Keratinocyte (primary cell): Measurements from ENCODE around the gene TRMT61B. TPM values are rescaled to one million over a fixed set of nuclear protein-coding genes. Genes with fewer than 3 reads are reported as not detected.

Experiments
- DNase-seq: peaks from one replicate; pipeline ENCODE4 v3.0.0-alpha.2; 2011; ENCODE audit warnings: low read depth, missing footprints, low spot score
- FAIRE-seq: peaks from 2 replicates; lab custom pipeline; 2011; peaks lifted over from hg19 to GRCh38; lab: Jason Lieb, UNC
- H2AFZ ChIP-seq: 2 replicates; pipeline ENCODE4 v1.6.0; 2012; ENCODE audit warnings: low read length, control low read depth, inconsistent platforms; ENCODE audit not compliant: control insufficient read depth
- H3K27ac ChIP-seq: 2 replicates; pipeline ENCODE4 v1.5.1; 2011; ENCODE audit warnings: low read length; ENCODE audit not compliant: control insufficient read depth, insufficient read depth
- H3K27me3 ChIP-seq: 3 replicates; pipeline ENCODE4 v1.6.0; 2011; ENCODE audit warnings: low read length; ENCODE audit not compliant: control insufficient read depth, insufficient read depth; ENCODE audit errors: extremely low read depth
- H3K36me3 ChIP-seq, 2 experiments: 2 replicates in 1 of 2; 3 replicates in 1 of 2; pipeline ENCODE4 v1.5.1; 2011; ENCODE audit warnings: low read length in 2 of 2, mild to moderate bottlenecking in 1 of 2; ENCODE audit not compliant: control insufficient read depth in 2 of 2, insufficient read depth in 2 of 2; ENCODE audit errors: extremely low read depth in 1 of 2
- H3K4me1 ChIP-seq: 3 replicates; pipeline ENCODE4 v1.5.1; 2011; ENCODE audit warnings: low read length; ENCODE audit not compliant: control insufficient read depth, insufficient read depth; ENCODE audit errors: extremely low read depth
- H3K4me2 ChIP-seq: 3 replicates; pipeline ENCODE4 v1.6.0; 2011; ENCODE audit warnings: low read depth, low read length; ENCODE audit not compliant: control insufficient read depth, insufficient read depth; ENCODE audit errors: extremely low read depth
- H3K4me3 ChIP-seq, 3 experiments: fragments of 200-600 bp in 1 of 3; sonication (generic) in 1 of 3; 2 replicates in 2 of 3; 3 replicates in 1 of 3; pipeline ENCODE4 v1.5.1; 2011 to 2016; ENCODE audit warnings: low read length in 3 of 3, mild to moderate bottlenecking in 3 of 3, control low read depth in 2 of 3, inconsistent platforms in 1 of 3, low read depth in 1 of 3, mixed read lengths in 1 of 3, mixed run types in 1 of 3, moderate library complexity in 1 of 3; ENCODE audit not compliant: control insufficient read depth in 2 of 3, insufficient read depth in 2 of 3; ENCODE audit errors: extremely low read depth in 1 of 3
- H3K79me2 ChIP-seq: 2 replicates; pipeline ENCODE4 v1.6.0; 2012; ENCODE audit warnings: low read length; ENCODE audit not compliant: control insufficient read depth, insufficient read depth
- H3K9ac ChIP-seq: 3 replicates; pipeline ENCODE4 v1.6.0; 2011; ENCODE audit warnings: low read length; ENCODE audit not compliant: control insufficient read depth, insufficient read depth; ENCODE audit errors: extremely low read depth
- H3K9me1 ChIP-seq: 3 replicates; pipeline ENCODE4 v1.6.0; 2011; ENCODE audit warnings: low read length; ENCODE audit not compliant: control insufficient read depth, insufficient read depth; ENCODE audit errors: extremely low read depth
- H3K9me3 ChIP-seq: 2 replicates; pipeline ENCODE4 v1.5.1; 2012; ENCODE audit warnings: low read depth, low read length; ENCODE audit not compliant: control insufficient read depth
- H4K20me1 ChIP-seq: 3 replicates; pipeline ENCODE4 v1.6.0; 2011; ENCODE audit warnings: low read length; ENCODE audit not compliant: control insufficient read depth, insufficient read depth; ENCODE audit errors: extremely low read depth
- EZH2 ChIP-seq: IDR thresholded peaks from one replicate; pipeline ENCODE4 v1.6.1; 2012; ENCODE audit warnings: inconsistent platforms, mild to moderate bottlenecking, low read length, moderate library complexity
- dilution Hi-C: fragments of 300-500 bp; cut with MboI; formaldehyde crosslinking; loops from one replicate; pipeline ENCODE4 v1.7.0; 2020; ENCODE audit warnings: low sequenced_read_pairs; ENCODE audit not compliant: extremely low pct_ligation_motif_present
- polyA plus RNA-seq, 5 experiments: library from polyadenylated mRNA; depleted of rRNA in 3 of 5; stranded (reverse) in 3 of 5; stranded (forward) in 1 of 5; unstranded in 1 of 5; fragments of >200 nt; gene quantifications; 1 replicate in 1 of 5; 2 replicates in 3 of 5; 3 replicates in 1 of 5; pipeline versions ENCODE4 v1.2.1 to v1.2.3, GENCODE V29; 2011 to 2012; ENCODE audit warnings: missing spikeins in 2 of 5, low read depth in 1 of 5, low replicate concordance in 1 of 5
- TF ChIP-seq, protein P1 (sequence below), 3 experiments: IDR thresholded peaks in 1 of 3; conservative IDR thresholded peaks in 1 of 3; optimal IDR thresholded peaks in 1 of 3; 2 replicates in 2 of 3; 3 replicates in 1 of 3; pipeline versions ENCODE3 to v1.5.1; 2011; ENCODE audit warnings: low read length in 3 of 3, mild to moderate bottlenecking in 3 of 3, moderate library complexity in 2 of 3, control low read depth in 1 of 3, inconsistent platforms in 1 of 3; ENCODE audit not compliant: insufficient read depth in 2 of 3; ENCODE audit errors: extremely low read depth in 1 of 3

Gene TRMT61B
- polyA plus RNA-seq, 1 donor (not counting 4 experiments of a cell fraction or from before 2014, with no cell fraction given) = 16.2 TPM

DNA sequence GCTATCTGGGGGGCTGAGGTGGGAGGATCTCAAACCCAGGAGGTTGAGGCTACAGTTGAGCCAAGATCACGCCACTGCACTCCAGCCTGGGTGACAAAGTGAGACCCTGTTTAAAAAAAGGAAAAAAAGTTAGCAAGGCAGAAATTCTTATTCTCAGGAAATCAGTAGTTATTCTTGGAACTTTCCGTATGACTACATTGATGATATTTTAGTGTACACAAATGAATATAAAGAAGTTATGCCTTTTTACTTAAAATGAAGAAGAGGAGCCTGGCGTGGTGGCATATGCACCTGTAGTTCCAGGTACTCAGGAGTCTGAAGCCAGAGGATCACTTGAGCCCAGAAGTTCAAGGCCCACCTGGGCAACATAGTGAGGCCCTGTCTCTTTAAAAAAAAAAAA, 52.1 kb downstream of the TRMT61B start:
- H3K4me2 ChIP-seq = no peak overlapping the region
- H3K36me3 ChIP-seq = no peaks in the 10 kb centered on the region
- no peaks in the 10 kb centered on the region for H3K79me2 ChIP-seq
- no peak for TF ChIP-seq EZH2
- TF ChIP-seq, protein P1, sequence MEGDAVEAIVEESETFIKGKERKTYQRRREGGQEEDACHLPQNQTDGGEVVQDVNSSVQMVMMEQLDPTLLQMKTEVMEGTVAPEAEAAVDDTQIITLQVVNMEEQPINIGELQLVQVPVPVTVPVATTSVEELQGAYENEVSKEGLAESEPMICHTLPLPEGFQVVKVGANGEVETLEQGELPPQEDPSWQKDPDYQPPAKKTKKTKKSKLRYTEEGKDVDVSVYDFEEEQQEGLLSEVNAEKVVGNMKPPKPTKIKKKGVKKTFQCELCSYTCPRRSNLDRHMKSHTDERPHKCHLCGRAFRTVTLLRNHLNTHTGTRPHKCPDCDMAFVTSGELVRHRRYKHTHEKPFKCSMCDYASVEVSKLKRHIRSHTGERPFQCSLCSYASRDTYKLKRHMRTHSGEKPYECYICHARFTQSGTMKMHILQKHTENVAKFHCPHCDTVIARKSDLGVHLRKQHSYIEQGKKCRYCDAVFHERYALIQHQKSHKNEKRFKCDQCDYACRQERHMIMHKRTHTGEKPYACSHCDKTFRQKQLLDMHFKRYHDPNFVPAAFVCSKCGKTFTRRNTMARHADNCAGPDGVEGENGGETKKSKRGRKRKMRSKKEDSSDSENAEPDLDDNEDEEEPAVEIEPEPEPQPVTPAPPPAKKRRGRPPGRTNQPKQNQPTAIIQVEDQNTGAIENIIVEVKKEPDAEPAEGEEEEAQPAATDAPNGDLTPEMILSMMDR (optimal IDR thresholded peaks at IDR 0.05 in 1 of 3, IDR thresholded peaks at IDR 0.05 in 1 of 3, conservative IDR thresholded peaks at IDR 0.05 in 1 of 3; ENCODE audit: extremely low read depth in 1 of 3, insufficient read depth in 2 of 3, low read length in 3 of 3) = no peak
- H4K20me1 ChIP-seq = no peaks in the 10 kb centered on the region
- dilution Hi-C loops = no loop called here
- H3K9ac ChIP-seq = no peak overlapping the region
- no peaks in the 10 kb centered on the region for H3K9me1 ChIP-seq
- H3K4me1 ChIP-seq = no peaks in the 10 kb centered on the region
- H3K4me3 ChIP-seq = no peak overlapping the region
- no peak overlapping the region for H2AFZ ChIP-seq
- FAIRE-seq = no peak
- H3K9me3 ChIP-seq = no peaks in the 10 kb centered on the region
- DNase-seq = no peak
- H3K27ac ChIP-seq = no peak overlapping the region
- H3K27me3 ChIP-seq = no peaks in the 10 kb centered on the region

- Histone ChIP-seq H2AFZ (peak within 1 kb of the TSS; percentile 59), H3K27me3 (no peaks in the 10 kb centered on the region), H3K27ac (peak within 1 kb of the TSS; percentile 31), H3K4me2 (peak within 1 kb of the TSS; percentile 69), H3K79me2 (no peaks in the 10 kb centered on the region), H3K9me1 (no peaks in the 10 kb centered on the region), H4K20me1 (no peaks in the 10 kb centered on the region), H3K9me3 (no peaks in the 10 kb centered on the region), H3K36me3 (peaks cover 5 to 6% of the 10 kb centered on the region in 2 experiments), H3K9ac (peak within 1 kb of the TSS; percentile 47), H3K4me3 (peak within 1 kb of the TSS; percentile 19 to 71 (median 59)), H3K4me1 (peaks cover 9% of the 10 kb centered on the region)
- DNase-seq (no peak), FAIRE-seq (no peak)
- dilution Hi-C loops = no loop called here
- no peak for TF ChIP-seq EZH2
- TF ChIP-seq, protein P1 (optimal IDR thresholded peaks at IDR 0.05 in 1 of 3, IDR thresholded peaks at IDR 0.05 in 1 of 3, conservative IDR thresholded peaks at IDR 0.05 in 1 of 3; ENCODE audit: extremely low read depth in 1 of 3, insufficient read depth in 2 of 3, low read length in 3 of 3) = peak in 1 of 3 experiments; percentile 0
Measured at GRCh38 chr2:28810384-28811285, 59.5 kb downstream of the TRMT61B start, which contains the start of gene SPDYA. TSS of gene SPDYA (plus strand) at chr2:28810834. CDS start at chr2:28816015, 5,181 bp downstream.
